ENCODE results near the gene CAVIN1.
"Not testable (repeated sequence)": the region's sequence is repeated elsewhere in the genome, so short reads cannot be mapped to it uniquely, and the experiment has no call there.

CAVIN1 gene

DNA sequence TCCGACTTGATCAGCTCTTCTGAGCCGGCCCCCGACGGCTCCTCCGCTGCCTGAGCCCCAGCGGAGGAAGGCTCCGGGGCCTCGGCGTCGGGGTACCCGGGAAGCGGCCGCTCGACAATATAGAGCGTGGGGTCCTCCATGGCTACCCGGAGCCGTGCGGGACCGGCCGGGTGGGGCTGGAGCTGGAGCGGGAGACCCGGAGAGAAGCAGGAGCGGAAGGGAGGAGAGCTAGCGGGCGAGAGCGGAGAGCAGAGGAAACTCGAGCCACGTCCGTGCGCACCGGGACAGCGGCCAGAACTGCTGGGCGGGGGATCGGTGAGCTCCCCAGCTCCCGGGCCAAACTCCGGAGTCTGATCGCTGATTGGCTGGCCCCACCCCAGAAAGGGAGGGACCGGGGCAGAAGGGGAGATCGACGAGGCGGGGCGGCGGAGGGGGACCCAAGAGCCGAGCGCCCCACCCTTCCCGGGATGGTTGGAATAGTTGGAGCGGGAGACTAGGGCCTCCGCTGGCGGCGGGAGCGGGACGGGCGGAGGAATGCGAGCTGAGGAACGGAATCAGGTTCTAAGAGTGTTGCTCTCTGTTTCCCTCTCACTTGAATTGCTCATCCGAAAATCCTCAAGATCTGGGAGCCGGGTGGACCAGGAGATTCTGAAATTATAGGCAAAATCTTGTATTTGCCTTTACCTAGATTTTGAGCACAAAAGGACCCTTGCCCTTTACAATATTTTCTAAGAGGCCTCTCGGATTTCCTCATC lies at the start of gene CAVIN1:
TSS of gene CAVIN1 (minus strand) at position 299 of the 755 bp plus-strand sequence. CDS start at position 140, 159 bp downstream.
- DNase-seq, result peak; percentile 22 to 93 (median 78)

GRCh38 chr17:42467889-42468288 lies 44.8 kb upstream of the CAVIN1 start:
- no peak for DNase-seq

- no peak for DNase-seq
Observed at GRCh38 chr17:42463976-42464400, 40.9 kb upstream of the CAVIN1 start.

DNA sequence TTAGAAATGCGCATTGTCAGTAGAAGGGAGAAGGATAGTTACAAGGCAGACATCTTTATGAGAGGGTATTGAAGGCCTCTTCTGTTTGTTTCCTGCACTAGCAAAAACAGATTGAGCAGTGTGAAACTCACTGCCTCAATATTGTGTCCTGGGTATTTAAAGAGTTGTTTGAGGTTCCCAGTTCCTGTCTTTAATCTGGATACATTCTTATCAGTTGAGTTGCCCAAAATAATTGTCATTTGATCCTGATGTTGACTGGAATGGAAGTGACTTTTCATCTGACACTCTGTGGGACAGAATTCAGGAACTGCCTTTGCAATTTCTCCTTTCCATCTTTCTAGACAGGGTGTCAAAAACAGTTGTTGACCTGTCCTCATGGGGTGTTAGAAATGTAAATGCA lies 37.3 kb upstream of the CAVIN1 start:
- peak in 2 of 14 donors; percentile 8 to 20 for DNase-seq

- peak in 2 of 14 donors; percentile 6 to 49 for DNase-seq
Observed at GRCh38 chr17:42459801-42460281, 36.8 kb upstream of the CAVIN1 start.

DNA sequence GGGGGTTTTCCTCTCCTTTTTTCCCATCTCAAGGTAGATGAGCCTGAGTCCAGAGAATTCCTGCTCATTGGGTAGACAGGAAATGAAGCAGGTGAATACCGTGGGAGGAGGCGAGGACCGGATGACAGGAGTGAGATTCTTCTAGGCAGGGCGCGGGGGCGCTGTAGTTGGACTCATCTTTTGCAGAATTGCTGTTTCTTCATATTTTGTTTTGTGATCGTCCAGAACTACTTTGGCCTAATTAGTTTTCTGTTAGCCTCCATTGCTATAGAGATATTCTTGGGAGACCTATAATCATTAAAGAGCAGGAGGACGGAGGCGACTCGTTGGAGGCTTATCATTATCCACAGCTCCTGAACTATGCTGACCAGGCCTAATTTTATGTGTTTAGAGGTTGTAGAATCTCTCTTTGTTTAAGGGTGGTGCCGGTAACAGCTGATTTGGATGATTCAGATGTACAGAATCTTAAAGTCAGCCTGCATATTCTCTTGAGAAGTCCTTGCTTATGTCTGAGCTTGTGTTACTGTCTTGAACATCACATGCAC lies 36.3 kb upstream of the CAVIN1 start:
- peak in 11 of 14 donors; percentile 22 to 84 (median 44) for DNase-seq

DNA sequence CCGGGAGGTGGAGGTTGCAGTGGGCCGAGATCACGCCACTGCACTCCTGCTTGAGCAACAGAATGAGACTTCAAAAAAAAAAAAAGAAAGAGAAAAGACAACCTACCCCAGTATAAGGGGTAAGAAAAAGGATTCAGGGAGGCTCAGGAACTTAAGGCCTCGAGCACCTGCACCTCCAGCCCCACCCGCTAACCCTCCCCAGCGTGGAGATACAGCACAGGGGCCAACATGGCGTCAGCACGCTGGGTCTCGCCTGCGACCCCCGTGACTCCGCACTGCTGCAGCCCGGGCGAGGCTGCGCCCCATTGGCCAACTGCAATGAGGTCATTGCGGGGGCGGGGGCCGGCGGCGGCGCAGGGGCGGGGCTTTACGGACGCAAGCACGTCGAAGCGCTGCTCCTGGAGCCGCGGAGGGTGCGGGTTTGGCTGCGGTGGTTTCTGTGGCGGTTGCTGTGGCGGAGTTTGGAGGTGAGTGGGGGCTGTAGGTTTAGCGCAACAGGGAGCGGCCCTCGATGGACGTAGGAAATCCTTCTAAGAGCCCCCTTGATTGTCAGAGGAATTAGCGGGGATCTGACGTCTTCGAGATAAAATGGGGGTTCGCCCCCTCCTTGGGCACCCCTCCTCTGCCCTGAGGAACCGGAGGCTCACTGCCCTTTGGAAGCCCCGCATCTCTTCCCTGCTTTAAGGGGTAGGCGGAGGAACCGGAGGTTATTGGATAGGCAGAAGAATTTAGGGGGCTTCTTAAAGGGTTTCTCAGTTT lies 35.6 kb upstream of the CAVIN1 start, which contains the start of gene ATP6V0A1:
TSS of gene ATP6V0A1 (plus strand) at position 382 of the 759 bp plus-strand sequence. CDS start 2,017 bp downstream, outside the sequence.
- peak; percentile 58 to 94 (median 87) for DNase-seq

- DNase-seq, result no peak
Observed at GRCh38 chr17:42457107-42457792, 34.2 kb upstream of the CAVIN1 start.

GRCh38 chr17:42456223-42457106 lies 33.4 kb upstream of the CAVIN1 start:
- peak in 1 of 14 donors; percentile 3 for DNase-seq

DNA sequence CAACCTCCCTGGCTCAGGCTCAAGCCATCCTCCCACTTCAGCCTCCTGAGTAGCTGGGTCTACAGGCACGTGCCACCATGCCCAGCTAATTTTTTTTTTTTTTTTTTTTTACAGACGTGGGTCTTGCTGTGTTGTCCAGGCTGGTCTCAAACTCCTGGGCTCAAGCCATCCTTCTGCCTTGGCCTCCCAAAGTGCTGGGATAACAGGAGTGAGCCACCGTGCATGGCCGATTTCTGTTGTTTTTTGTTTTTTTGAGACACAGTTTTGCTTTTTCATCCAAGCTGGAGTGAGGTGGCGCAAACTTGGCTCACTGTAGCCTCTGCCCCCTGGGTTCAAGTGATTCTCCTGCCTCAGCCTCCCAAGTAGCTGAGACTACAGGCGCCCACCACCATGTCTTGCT lies 31.9 kb upstream of the CAVIN1 start:
- DNase-seq, result not testable (repeated sequence)

- no peak for DNase-seq
Observed at GRCh38 chr17:42453439-42453838, 30.4 kb upstream of the CAVIN1 start.

- DNase-seq, result not testable (repeated sequence)
Observed at GRCh38 chr17:42451270-42451669, 28.2 kb upstream of the CAVIN1 start.

GRCh38 chr17:42449838-42450237 lies 26.8 kb upstream of the CAVIN1 start:
- DNase-seq, result not testable (repeated sequence)

- DNase-seq, result not testable (repeated sequence)
Observed at GRCh38 chr17:42449176-42449575, 26.1 kb upstream of the CAVIN1 start.

- DNase-seq, result no peak
Observed at GRCh38 chr17:42442196-42442565, 19.1 kb upstream of the CAVIN1 start.

DNA sequence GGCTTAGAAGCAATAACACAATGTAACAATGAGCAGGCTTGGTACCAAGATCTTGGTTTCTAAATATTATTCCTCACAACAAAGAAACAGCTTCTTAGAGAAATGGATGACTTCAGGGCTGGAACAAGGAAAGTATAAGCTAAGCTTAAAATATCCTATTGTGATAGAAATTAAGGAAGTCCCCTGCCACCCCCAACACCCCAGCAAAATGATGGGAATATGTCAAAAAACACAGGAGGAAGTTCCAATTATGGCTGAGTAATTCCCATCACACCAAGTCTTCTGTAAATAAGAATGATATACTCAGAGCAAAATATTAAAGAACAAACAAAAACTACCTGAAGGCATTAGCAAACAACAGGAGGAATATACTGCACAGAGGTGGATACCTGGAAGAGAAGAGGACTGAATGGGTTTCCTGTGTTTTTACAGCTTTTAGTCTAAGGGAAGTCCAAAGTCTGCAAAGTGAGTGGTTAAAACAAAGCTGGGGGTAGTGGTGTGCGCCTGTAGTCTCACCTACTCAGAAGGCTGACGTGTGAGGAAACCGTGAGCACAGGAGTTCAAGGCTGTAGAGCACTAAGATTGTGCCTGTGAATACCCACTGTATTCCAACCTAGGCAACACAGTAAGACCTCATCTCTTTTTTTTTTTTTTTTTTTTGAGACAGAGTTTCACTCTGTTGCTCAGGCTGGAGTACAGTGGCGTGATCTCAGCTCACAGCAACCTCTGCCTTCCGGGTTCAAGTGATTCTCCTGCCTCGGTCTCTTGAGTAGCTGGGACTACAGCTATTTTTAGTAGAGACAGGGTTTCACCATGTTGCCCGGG lies 18.5 kb upstream of the CAVIN1 start:
- DNase-seq, result no peak

GRCh38 chr17:42438600-42439567 lies 15.8 kb upstream of the CAVIN1 start:
- no peak for DNase-seq

- DNase-seq, result no peak
Observed at GRCh38 chr17:42436391-42436790, 13.3 kb upstream of the CAVIN1 start.

- no peak for DNase-seq
Observed at GRCh38 chr17:42431758-42432161, 8.7 kb upstream of the CAVIN1 start.
